HG03159 (cell line): Measurements from ENCODE around the gene LIPK.
"Not testable (repeated sequence)": the region's sequence is repeated elsewhere in the genome, so short reads cannot be mapped to it uniquely, and the experiment has no call there.

Source experiments
- ATAC-seq: cut with Tn5 transposase; IDR thresholded peaks from one replicate; pipeline ENCODE4 v1.9.1; 2021; ENCODE audit warnings: mild to moderate bottlenecking, moderate library complexity; ENCODE audit not compliant: unreplicated experiment

LIPK gene, protein sequence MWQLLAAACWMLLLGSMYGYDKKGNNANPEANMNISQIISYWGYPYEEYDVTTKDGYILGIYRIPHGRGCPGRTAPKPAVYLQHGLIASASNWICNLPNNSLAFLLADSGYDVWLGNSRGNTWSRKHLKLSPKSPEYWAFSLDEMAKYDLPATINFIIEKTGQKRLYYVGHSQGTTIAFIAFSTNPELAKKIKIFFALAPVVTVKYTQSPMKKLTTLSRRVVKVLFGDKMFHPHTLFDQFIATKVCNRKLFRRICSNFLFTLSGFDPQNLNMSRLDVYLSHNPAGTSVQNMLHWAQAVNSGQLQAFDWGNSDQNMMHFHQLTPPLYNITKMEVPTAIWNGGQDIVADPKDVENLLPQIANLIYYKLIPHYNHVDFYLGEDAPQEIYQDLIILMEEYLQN

DNA sequence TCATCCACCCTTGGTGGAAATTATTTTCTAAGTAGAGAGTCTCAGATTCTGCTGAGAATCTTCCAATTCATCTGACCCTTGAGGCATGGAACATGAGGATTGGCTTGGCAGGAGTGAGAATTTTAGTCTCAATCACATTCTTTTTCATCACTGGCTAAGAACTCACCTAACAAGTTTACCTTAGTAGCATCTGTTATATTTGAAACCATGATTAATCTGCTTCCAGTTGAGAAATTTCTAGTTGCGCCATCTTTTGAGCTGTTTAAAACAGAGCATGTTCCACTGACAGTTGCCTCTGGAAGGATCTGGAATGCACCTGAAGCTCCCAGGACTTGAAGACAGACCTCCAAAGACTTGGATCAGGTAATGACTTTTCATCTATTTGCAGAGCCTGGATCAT is at the start of gene LIPK:
Gene LIPK (plus strand): TSS at position 292 of the 400 bp plus-strand sequence. CDS start 18,295 bp downstream, outside the sequence.
- no peak for ATAC-seq

DNA sequence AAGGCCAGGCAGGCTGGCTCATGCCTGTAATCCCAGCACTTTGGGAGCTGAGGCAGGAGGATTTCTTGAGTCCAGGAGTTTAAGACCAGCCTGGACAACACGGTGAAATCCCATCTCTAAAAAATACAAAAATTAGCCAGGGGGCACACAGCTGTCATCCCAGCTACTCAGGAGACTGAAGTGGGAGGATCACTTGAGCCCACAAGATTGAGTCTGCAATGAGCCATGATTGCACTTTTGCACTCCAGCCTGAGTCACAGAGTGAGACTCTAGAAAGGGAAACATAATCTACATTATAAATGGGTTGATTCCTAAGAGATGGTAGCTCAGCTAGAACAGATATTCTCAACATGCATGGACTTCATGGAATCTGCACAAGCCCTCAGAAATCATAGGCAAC is 48.1 kb upstream of the LIPK start:
- no peak for ATAC-seq

DNA sequence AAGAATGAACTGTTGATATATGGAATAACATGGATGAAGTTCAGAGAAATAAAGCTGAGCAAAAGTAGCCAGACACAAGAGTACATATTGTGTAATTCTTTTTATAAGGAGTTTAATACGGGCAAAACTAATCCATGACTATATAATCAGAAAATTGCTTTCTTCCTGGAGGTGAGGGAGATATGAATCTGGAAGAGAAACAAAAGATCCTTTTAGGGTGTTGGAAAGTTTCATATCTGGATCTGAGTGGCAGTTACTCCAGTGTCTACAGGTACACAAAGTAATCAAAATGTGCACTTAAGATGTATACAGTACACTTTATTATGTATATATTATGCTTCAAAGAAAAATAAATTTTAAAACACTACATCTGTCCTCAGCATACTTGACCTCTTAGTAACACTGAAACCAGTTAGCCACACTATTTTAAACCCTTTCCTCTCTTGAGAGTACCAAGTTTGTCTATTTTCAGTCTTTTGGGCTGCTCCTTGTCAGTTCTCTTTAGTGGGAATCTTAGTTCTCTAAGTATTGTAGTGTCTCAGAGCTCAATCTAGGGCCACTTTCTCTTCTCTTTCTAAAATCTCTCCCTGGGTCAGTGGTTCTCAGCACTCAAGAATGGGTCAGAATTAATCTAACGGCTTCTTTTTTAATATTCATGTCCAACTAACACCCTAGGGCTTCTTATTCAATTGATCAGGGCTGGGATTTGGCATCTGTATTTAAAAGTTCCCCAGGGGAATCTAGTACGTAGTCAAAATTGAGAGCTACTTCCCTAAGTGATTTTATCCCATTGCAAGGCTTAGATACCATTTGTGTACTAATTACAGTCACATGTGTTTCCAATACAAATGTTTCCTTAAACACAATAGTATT is 46.1 kb upstream of the LIPK start:
- no peak for ATAC-seq

DNA sequence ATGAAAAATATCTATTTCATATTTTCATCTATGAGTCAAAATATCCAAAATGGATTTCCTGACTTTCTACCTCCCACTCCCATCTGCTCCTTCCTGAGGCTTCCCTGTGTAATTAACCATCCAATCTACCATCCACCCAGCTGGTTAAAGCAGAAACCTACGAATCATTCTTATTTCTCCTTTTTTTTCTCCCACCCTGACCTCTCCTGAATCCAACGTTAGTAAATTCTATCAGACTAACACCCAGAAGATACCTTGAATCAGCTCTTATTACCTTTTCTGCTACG is 45.5 kb upstream of the LIPK start:
- no peak for ATAC-seq

DNA sequence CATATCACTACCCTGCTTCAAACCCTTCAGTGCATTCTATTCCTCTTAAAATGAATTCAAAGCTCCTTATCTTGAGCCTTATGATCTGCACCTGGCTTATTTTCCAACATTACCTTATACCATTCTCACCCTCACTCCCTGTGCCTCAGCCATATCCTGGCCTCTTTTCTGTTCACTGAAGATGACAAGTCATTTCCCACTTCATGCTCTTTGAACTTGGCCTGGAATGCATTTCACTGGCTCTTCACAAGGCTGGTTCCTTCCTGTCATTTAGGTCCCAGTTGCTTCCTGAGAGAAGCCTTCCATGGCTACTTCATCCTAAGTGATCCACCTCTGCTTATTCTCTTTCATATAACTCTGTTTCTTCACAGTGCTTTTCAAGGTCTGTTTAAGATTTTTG is 45.0 kb upstream of the LIPK start:
- no peak for ATAC-seq

DNA sequence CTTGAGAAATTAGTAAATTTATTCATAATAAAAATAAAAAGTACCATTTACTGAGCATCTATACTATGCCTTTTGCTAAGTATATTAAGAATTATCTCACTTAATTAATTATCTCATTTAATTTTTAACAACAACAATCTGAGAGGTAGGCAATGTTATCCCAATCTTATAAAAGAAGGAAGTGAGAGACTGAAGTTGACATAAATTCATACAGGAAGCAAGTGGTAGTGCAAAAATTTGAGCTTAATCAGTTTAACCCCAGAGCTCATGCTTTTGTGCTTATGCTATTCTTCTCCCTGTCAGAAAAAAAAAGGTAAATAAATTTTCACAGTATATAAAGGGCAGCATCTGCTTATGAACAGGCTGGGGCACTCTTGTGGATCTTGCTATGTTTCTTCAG is 44.5 kb upstream of the LIPK start:
- ATAC-seq: no peak

DNA sequence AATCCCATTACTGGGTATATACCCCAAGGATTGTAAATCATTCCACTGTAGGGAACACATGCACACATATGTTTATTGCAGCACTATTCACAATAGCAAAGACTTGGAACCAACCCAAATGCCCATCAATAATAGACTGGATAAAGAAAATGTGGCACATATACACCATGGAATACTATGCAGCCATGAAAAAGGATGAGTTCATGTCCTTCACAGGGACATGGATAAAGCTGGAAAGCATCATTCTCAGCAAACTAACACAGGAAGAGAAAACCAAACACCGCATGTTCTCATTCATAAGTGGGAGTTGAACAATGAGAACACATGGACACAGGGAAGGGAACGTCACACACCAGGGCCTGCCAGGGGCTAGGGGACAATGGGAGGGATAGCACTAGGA is 42.9 kb upstream of the LIPK start:
- ATAC-seq: not testable (repeated sequence)

DNA sequence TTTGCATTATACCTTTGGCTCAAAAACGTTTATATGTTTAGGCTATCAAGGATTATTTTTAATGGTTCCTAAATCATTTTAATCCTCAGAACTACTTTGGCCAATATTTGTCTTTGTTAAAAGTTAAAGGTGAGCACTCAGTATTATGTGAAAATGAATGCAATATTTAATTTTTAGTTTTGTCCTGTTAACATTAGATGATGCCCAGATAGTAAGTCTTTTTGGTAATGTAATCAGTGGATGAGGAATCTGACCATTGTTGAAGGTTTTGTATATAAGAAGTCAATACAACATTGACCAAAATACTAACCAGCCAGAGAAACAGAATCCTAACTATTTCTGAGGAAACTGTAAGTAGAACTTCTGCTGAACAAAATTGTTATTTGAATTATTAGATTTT is 41.9 kb upstream of the LIPK start, which contains the start of gene LIPF:
Gene LIPF (plus strand): TSS at position 301 of the 400 bp plus-strand sequence. CDS start 2,856 bp downstream, outside the sequence.
- ATAC-seq: no peak

DNA sequence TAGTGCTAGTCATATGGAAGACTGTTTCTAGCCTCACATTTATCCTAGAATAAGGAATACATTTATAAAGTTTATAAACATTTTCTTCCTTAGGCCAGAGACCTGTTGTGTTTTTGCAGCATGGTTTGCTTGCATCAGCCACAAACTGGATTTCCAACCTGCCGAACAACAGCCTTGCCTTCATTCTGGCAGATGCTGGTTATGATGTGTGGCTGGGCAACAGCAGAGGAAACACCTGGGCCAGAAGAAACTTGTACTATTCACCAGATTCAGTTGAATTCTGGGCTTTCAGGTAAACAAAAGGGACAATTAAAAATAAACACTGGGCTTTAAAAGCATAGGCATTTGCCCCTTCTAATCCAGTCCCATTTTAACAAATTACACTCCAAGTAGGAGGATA is 37.6 kb upstream of the LIPK start:
- no peak for ATAC-seq

DNA sequence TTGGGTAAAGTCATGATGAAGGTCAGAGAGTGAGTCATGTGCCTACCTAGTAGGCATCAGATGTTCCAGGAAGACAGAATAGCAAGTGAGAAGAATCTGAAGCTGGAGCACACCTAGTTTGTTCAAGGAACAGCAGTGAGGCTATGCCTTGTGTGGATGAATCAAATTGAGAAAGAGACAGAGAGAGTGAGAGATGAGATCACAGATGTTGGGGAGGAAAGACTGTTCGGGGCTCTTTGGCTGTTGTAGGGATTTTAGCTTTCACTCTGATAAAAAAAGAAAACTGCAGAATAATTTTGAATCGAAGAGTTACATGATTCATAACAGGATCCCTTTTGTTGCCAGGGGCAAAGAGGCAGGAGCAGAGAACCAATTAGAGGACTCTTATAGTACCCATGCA is 35.6 kb upstream of the LIPK start:
- no peak for ATAC-seq

DNA sequence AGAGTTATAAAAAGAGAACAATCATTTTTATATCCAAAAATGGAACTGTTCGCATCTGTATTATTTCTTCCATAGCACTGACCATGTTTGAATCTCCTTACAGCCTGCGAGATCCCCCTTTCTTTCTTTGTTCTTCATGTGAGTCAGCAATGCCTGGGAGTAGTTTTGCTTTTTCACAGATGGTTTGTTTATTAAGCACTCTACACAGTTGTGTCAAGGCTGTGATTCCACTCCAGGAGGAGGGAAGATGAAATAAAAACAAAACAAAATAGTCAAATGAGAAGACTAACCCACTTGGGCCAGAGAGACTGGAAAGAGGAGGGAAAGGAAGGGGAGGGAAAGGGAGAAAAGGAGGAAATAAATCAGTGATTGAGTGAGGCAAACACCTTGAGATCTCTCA is 34.0 kb upstream of the LIPK start:
- ATAC-seq: no peak

DNA sequence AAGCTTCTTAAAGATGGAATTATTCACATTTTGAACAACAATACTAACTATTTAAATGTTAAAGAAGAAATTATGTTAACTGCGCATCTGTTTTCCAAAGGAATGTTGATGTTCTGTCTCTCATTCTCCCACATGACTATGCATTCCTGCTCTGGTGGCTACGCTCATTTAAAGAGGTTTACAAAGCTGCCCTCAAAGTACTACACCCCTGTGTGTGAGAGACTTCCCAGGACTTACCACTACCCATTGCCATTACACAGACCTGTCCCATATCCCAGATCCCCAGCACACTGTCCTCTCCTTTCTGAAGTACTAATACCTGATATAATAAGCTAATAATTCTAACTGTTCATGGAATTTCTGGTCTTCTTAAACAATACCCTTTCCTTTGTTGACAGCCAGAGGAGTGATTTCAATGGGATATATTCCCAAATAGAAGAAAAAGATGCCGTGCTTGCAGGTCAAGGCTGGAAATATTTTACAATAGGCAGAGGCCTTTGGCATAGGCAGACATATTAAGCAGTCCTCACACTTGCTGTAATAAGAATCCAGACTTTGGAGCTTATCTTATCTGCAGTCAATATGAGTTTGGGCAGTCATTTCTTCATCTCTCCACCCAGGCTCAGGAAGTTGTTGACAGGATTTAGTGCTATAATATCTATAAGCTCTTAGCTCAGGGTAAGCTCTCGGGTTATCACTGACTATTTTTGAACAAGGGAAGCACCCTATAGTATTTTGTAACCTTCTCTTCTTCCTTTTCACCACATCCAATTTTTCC is 29.6 kb upstream of the LIPK start:
- no peak for ATAC-seq

DNA sequence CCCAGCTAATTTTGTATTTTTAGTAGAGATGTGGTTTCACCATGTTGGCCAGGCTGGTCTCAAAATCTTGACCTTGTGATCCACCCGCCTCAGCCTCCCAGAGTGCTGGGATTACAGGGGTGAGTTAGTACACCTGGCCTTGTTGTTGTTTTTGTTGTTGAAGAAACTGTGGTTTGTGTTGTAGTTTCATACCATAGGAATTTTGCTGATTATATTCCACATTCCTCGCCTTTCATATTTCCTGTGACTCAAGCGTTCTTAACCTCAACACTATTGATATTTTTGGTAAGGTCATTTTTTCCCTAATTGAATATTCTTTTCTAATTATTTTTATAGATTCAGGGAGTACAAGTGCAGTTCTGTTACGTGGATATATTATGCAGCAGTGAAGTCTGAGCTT is 25.1 kb upstream of the LIPK start:
- ATAC-seq: no peak

DNA sequence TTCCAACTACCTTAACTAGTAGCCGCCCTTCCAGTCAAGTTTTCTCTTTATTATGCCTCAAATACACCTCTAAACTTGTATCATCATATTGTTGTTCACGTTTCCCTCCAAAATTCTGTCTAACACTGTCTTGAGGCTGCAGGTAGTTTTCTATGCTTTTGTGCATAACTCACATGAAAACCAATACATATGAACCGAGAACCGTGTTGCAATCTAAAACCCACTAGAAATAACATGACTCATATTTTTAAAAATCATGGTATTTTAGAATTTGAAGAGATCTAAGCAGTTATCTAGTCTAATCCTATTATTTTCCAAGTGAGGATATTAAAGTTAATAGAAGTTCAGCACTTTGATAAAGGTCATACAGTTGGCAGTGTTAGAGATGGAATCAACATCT is 23.6 kb upstream of the LIPK start:
- ATAC-seq: no peak

DNA sequence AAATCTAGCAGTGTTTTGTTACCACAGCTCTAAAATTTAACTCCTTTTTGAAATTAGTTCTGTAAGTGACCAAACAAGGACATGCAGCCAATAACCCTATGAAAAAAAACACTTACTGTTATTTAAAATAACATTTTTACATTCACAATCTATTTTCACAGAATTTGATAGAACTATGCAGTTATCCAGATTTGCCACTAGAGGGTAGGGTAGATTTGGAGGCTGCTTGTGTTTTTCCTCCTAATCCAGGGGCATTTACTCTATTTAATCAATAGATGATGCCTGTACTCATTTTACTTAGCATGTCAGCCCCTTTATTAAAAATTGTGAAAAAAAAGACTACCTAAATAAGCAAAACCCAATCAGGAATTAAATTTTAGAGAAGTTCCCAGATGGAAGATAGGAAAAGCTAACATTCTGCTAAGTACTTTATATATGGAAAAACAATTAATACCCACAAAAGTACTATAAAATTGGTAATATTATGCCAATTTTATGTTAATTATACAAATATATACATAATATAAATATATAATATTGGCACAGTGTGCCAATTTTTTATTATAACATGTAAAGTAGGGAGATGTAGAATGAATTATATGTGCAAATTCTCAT is 18.1 kb upstream of the LIPK start:
- ATAC-seq: no peak

DNA sequence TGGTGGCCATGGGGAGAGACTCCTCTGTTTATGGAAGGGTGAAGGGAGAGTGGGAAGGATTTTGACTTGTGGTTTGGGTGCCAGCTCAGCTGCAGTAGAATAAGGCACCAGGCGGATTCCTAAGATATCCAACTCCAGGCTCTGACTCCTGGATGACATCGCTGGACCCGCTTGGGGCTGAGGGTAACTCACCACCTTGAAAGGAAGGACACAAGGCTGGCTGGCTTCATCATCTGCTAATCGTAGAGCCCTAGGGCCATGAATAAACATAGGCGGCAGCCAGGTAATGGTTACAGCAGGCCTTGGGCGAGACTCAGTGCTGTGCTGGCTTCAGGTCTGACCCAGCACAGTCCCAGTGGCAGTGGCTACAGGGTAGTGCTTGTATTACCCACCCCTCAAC is 16.7 kb upstream of the LIPK start:
- no peak for ATAC-seq

DNA sequence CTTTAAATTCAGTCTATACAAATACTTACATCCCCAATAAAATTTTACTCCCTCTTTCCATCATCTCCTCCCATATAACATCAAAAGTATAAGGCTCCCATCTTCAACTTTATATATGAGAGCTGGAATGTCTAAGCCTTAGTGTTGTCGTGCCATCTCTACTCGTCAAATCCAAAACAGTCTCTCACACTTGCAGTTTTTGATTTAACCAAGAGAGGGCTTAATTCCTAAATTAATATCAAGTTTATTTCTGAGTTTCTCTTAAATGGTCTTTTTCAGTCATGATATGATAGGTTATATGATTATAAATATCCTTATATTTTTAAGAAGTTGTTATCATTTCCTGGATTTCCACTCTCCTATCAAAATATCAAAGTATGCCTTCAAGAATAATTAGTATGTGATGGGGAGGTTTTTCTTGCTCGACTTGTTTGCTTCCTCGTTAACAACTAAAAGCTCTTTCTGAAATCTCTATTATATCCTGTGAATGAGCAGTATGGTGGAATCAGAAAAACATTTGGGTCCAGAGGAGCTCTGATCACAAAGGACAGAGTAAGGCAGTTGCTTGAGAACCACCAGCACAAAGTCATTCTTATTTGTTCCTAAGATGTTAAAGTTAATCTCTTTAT is 12.5 kb upstream of the LIPK start:
- ATAC-seq: no peak

DNA sequence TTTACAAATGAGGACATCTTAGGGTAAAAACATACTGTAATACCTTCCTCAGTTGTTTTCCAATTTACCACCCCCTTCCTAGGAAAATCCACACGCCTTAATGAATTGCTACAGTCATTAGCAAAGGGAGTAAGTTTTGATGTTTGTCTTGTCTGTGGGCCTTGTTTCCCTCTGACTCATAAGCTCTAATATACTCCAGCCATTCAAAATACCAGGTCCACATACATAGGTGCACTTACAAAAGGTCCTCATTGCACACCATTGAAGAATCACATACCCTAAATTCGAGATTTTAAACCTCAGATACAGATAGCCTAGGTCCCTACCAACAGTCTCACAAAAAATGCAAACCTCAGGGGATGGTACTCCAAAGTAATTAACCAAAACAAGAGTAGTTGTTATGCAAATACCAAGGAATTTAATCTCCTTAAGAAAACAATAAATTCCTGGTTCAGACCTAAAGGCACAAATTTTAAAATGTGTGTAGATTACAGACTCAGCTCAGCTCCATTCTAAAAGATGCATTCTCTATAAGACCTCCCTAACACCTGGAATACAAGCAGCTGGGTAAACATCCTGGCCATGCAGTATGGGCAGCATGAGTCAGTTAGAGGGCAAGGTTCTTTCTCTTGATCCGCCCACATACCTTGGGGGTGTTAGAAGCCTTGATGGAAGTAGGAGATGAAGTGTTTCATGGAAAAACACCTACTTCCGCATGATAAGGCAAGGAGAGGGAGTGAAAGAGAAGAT is 3.0 kb upstream of the LIPK start:
- ATAC-seq: no peak

DNA sequence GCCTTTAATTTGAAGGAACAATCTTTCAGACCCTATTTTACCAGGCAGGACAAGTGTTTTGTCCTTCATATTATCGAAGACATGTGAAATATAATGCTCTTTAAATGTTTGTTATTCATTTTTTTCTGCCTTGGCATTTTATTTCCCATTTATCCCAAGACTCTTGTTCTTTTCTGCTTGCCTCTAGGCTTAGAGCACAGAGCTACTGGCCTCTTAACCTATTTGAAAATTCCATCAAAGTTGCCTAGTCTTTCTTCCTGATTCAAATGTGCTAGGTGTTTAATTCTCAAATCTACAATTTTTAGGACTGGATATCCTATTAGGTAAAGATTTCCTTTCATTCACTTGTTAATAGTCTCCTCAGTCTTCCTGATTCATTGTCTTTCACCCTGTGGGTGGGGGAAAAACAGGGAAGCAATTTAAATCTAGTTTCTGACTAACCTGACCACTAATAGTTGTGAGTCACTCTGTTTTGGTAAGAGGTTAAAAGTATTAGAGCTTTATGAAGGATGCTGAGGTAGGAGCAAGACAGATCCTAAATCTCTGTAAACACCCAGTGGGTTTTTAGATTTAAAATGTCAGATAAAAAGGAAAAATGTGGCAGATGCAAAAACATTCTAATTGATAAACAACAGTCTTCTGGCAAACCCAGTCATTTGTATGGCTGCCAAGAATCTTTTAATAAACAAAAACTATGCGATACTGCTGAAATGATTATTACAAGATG is 1.5 kb downstream of the LIPK start:
- no peak for ATAC-seq
